Thoracic aorta (tissue), 2 donors: ENCODE results near the gene TSPAN14. TPM values are rescaled to one million over a fixed set of nuclear protein-coding genes. Genes with fewer than 3 reads are reported as not detected.

Source experiments
- ATAC-seq: fragments of 150-250 bp; one replicate; pipeline ENCODE4 v1.8.0; 2017; ENCODE audit warnings: low read depth; ENCODE audit not compliant: insufficient number of reproducible peaks, low FRiP score
- DNase-seq: peaks from one replicate; pipeline ENCODE4 v3.0.0-alpha.2; 2020; ENCODE audit warnings: low spot score
- H3K27ac ChIP-seq, 2 donors: fragments of 200-600 bp; sonication (generic); 1 replicate in 1 of 2; 2 replicates in 1 of 2; pipeline ENCODE4 v1.5.1; 2016; ENCODE audit warnings: mild to moderate bottlenecking in 2 of 2, moderate library complexity in 2 of 2
- H3K27me3 ChIP-seq: fragments of 200-600 bp; sonication (generic); replicated peaks from 2 replicates; pipeline ENCODE4 v1.6.0; 2016; ENCODE audit warnings: mild to moderate bottlenecking; ENCODE audit not compliant: insufficient read depth
- H3K36me3 ChIP-seq: fragments of 200-600 bp; sonication (generic); one replicate; pipeline ENCODE4 v1.5.1; 2016
- H3K4me1 ChIP-seq, 2 donors: fragments of 200-600 bp; sonication (generic); 1 replicate in 1 of 2; 2 replicates in 1 of 2; pipeline versions ENCODE4 v1.5.1 to v1.6.0; 2016; ENCODE audit warnings: low read depth in 2 of 2, mild to moderate bottlenecking in 1 of 2; ENCODE audit not compliant: control insufficient read depth in 1 of 2
- H3K4me3 ChIP-seq: fragments of 200-600 bp; sonication (generic); 2 replicates; pipeline ENCODE4 v1.5.1; 2016; ENCODE audit warnings: mild to moderate bottlenecking
- H3K9me3 ChIP-seq: fragments of 200-600 bp; sonication (generic); 2 replicates; pipeline ENCODE4 v1.5.1; 2016
- total RNA-seq, 2 donors: library from RNA; depleted of rRNA; stranded (reverse); fragments of >200 nt; gene quantifications; one replicate each; pipeline versions ENCODE4 v1.1.0 to v1.2.3, GENCODE V29; 2016
- TF ChIP-seq, protein P1 (sequence below): fragments of 200-600 bp; sonication (generic); IDR thresholded peaks from one replicate; pipeline ENCODE4 v1.5.1; 2019; ENCODE audit warnings: antibody characterized with exemption

The TSPAN14 gene
- total RNA-seq, 2 donors from 2014 or later, result 38.2 to 40.1 TPM

DNA sequence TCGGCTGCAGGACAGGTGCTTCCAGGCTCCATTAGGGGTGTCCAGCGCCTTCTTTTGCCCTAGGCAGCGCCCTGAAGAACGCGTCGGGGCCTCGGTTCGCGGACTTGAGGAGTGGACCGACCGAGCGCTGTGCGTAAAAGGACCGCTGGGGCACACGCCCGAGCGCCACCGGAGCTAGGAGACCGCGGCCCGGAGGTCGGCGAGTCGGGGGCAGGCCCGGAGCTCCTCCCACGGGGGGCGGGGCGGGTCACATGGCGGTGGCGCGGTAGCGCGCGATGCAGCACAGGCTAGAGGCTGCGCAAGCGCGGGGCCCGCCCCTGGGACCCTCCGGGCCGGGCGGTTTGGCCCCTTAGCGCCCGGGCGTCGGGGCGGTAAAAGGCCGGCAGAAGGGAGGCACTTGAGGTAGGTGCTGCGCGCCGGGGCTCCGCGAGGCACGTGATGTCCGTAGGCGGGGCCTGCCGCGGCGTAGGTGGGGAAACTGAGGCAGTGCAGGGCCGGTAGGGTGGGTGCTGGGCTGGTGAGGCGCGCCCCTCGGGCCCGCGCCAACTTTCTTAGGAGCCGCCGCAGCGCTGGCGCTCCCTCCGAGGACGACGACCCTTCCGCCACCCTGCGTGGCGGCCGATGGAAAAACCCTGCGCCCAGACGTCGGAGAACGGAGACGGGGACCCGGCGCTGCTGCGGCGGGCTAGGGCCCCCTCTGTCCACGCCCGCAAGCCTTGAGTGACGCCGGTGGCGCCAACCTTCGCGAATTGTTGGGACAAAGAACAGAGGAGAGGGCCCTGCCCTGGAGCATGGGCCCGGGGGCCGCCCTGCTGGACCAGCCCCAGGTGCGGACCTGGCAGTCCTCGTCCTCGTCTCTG lies 45.6 kb upstream of the TSPAN14 start, which contains the start of gene PRXL2A:
Gene PRXL2A (plus strand): TSS at position 310 of the 860 bp plus-strand sequence. CDS start 11,917 bp downstream, outside the sequence.
- H3K27me3 ChIP-seq, result no peaks in the 10 kb centered on the region
- TF ChIP-seq, protein P1, sequence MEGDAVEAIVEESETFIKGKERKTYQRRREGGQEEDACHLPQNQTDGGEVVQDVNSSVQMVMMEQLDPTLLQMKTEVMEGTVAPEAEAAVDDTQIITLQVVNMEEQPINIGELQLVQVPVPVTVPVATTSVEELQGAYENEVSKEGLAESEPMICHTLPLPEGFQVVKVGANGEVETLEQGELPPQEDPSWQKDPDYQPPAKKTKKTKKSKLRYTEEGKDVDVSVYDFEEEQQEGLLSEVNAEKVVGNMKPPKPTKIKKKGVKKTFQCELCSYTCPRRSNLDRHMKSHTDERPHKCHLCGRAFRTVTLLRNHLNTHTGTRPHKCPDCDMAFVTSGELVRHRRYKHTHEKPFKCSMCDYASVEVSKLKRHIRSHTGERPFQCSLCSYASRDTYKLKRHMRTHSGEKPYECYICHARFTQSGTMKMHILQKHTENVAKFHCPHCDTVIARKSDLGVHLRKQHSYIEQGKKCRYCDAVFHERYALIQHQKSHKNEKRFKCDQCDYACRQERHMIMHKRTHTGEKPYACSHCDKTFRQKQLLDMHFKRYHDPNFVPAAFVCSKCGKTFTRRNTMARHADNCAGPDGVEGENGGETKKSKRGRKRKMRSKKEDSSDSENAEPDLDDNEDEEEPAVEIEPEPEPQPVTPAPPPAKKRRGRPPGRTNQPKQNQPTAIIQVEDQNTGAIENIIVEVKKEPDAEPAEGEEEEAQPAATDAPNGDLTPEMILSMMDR, result no peak
- peaks cover 19 to 32% of the 10 kb centered on the region in 2 donors for H3K4me1 ChIP-seq
- DNase-seq, result peak; percentile 13
- peak within 1 kb of the TSS; percentile 73 for H3K4me3 ChIP-seq
- H3K27ac ChIP-seq, result peak within 1 kb of the TSS; percentile 40 to 65
- no peaks in the 10 kb centered on the region for H3K36me3 ChIP-seq
- peak; percentile 61 for ATAC-seq
- H3K9me3 ChIP-seq, result no peaks in the 10 kb centered on the region

DNA sequence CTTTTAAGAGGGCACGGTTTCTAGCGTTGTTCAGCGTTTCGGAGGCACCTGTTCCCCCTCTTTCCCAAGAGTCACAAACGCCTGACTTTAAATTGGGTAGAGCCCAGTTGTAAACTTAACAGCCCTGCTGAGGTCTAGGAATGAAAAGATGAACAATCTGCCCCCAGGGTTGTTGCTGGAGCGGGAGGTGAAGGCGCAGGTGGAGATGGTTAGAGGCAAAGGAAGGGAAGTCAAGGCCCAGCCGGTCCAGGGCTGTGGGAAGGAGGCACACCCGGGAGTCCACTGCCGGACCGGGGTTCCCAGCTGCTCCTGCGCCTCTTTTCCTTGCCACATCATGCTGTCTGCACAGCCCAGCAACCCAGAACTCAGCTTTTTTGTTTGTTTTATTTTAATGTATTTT lies 45.0 kb upstream of the TSPAN14 start:
- no peak for DNase-seq
- Histone ChIP-seq H3K27me3 (no peaks in the 10 kb centered on the region), H3K27ac (peak overlapping the region; percentile 40 to 65), H3K9me3 (no peaks in the 10 kb centered on the region), H3K4me3 (peak overlapping the region; percentile 73), H3K36me3 (no peaks in the 10 kb centered on the region), H3K4me1 (peaks cover 26 to 36% of the 10 kb centered on the region in 2 donors)
- TF ChIP-seq, protein P1, result no peak
- no peak for ATAC-seq

DNA sequence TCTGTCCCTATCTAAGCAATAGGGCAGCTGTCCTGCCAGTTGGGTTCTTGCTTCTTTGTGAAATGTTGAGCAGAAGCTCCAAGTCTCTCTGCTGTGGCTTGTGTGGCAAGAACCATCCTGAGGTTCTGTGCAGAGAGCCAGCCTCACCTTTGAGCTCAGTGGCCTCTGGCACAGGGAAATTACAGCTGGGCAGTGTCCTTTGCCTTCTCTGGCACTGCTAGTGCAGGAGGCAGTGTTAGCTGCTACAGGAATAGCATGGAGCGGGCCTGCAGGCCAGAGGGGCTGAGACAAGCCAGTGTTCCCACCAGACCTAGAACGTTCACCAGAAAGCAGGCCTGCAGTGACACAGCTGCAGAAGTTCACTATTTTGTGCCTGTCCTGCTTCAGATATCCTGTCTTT lies 44.0 kb upstream of the TSPAN14 start:
- DNase-seq (no peak), ATAC-seq (no peak)
- H3K9me3 ChIP-seq, result no peaks in the 10 kb centered on the region
- H3K27ac ChIP-seq, result no peak overlapping the region
- peaks cover 26 to 46% of the 10 kb centered on the region in 2 donors for H3K4me1 ChIP-seq
- TF ChIP-seq, protein P1, result no peak
- H3K27me3 ChIP-seq, result no peaks in the 10 kb centered on the region
- no peaks in the 10 kb centered on the region for H3K36me3 ChIP-seq
- H3K4me3 ChIP-seq, result no peak overlapping the region

DNA sequence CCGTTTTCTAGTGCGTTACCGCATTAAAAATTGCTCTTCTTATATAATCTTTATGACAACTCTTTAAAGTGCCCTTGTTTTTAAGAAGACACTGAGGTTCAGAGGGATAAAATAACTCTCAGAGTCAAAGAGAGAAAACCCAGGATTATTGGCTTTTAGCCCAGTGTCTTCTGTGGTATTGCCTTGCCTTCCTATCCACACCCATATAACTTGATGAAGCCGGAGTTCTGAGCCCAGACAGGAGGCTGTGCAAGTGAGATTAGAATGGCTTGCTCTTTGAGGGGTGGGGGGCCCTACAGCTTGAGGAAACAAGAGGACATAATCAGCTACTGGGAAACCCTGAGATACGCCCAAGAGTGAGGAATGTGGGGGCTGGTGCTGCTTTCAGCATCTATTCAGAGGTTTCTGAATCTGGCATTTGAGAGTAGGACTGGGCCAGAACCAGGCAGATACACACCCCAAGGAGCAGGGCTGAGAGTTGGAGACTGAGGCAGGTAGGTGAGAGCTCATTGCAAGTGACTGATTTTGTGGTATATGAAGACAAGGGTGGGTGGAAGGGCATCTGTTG lies 43.4 kb upstream of the TSPAN14 start:
- Histone ChIP-seq H3K4me1 (peaks cover 26 to 51% of the 10 kb centered on the region in 2 donors), H3K9me3 (no peaks in the 10 kb centered on the region), H3K36me3 (no peaks in the 10 kb centered on the region), H3K27ac (no peak overlapping the region), H3K27me3 (no peaks in the 10 kb centered on the region), H3K4me3 (no peak overlapping the region)
- ATAC-seq (no peak), DNase-seq (no peak)
- TF ChIP-seq, protein P1, result no peak

DNA sequence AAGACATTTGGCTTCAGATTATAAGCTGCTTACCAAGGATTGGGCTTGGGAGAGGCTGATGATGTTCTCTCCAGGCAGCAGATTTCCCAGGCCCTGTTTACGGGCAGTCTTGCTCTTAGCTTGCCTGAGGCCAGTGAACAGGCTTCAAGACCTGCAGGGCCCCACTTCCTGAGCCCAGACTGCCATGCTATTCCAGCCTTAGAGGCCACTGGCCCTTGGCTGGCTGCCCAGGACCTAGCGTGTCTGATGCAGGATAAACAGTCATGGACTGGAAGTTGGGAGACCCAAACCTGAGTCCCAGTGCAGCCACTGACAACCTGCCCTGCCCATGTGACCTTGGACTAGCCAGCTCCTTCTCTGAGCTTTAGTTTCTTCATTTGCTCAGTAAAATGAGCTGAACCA lies 42.8 kb upstream of the TSPAN14 start:
- Histone ChIP-seq H3K4me3 (no peak overlapping the region), H3K36me3 (no peaks in the 10 kb centered on the region), H3K9me3 (no peaks in the 10 kb centered on the region), H3K4me1 (peaks cover 28 to 58% of the 10 kb centered on the region in 2 donors), H3K27ac (no peak overlapping the region), H3K27me3 (no peaks in the 10 kb centered on the region)
- no peak for DNase-seq
- no peak for ATAC-seq
- TF ChIP-seq, protein P1, result no peak
